Measurements from ENCODE around the gene RACK1. TPM values are rescaled to one million over a fixed set of nuclear protein-coding genes. Genes with fewer than 3 reads are reported as not detected.
A peak's percentile ranks its signal among the peaks of the same experiment; 100 is the strongest.

The RACK1 gene
- total RNA-seq, 4 donors from 2014 or later, result 2,254 to 3,332 (median 2,569) TPM

DNA sequence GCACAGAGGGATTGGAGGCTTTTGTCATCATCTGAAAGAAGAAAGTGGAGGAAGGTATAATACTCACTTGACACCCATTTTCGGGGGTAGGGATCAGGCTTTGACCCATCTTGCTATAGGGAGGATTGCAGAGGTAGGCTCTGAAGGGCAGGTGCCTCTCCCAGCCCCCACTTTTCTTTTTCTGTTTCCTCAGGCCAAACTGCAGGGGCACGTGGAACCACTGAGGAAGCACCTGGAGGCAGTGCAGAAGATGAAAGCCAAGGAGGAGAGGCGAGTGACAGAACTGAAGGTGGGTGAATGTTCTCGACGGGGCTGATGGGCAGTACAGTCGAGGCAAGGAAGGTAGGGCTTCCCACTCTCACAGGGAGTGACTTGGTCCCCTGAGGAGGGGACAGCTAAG is 13.2 kb downstream of the RACK1 start:
- intact Hi-C loops (cut with DNase I), result no loop called here
- peaks cover 22 to 39% of the 10 kb centered on the region in 2 donors for H3K36me3 ChIP-seq
- no peaks in the 10 kb centered on the region for H3K27me3 ChIP-seq
- H3K4me1 ChIP-seq, result peaks cover 7 to 10% of the 10 kb centered on the region in 2 donors
- no peaks in the 10 kb centered on the region for H3K9me3 ChIP-seq
- TF ChIP-seq, protein P1, sequence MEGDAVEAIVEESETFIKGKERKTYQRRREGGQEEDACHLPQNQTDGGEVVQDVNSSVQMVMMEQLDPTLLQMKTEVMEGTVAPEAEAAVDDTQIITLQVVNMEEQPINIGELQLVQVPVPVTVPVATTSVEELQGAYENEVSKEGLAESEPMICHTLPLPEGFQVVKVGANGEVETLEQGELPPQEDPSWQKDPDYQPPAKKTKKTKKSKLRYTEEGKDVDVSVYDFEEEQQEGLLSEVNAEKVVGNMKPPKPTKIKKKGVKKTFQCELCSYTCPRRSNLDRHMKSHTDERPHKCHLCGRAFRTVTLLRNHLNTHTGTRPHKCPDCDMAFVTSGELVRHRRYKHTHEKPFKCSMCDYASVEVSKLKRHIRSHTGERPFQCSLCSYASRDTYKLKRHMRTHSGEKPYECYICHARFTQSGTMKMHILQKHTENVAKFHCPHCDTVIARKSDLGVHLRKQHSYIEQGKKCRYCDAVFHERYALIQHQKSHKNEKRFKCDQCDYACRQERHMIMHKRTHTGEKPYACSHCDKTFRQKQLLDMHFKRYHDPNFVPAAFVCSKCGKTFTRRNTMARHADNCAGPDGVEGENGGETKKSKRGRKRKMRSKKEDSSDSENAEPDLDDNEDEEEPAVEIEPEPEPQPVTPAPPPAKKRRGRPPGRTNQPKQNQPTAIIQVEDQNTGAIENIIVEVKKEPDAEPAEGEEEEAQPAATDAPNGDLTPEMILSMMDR (IDR thresholded peaks at IDR 0.05), result no peak
- no peak for TF ChIP-seq POLR2A (IDR thresholded peaks at IDR 0.05)
- 89% methylated on average over 6 of the region's 6 CpGs for WGBS, 2 donors
- no peak for DNase-seq
- no peak overlapping the region for H3K27ac ChIP-seq
- no peak overlapping the region for H3K4me3 ChIP-seq (replicated peaks in 1 of 3)

DNA sequence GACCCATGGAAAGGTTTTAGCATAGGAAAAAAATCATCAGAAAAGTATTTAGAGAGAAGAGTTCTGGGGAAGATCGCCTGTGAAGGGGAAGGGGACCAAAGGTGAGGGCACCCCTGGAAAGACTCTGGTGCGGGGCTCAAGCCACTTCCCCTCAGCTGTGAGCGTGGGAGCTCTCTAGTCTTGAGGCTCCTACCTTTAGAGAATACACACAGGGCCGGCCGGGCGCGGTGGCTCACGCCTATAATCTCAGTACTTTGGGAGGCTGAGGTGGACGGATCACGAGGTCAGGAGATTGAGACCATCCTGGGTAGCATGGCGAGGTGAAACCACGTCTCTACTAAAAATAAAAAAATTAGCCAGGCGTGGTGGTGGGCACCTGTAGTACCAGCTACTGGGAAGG is 13.7 kb downstream of the RACK1 start:
- Histone ChIP-seq H3K27ac (no peak overlapping the region), H3K4me3 (replicated peaks in 1 of 3) (no peak overlapping the region), H3K4me1 (peaks cover 7 to 13% of the 10 kb centered on the region in 2 donors), H3K9me3 (no peaks in the 10 kb centered on the region), H3K27me3 (no peaks in the 10 kb centered on the region), H3K36me3 (peaks cover 16 to 34% of the 10 kb centered on the region in 2 donors)
- TF ChIP-seq POLR2A (IDR thresholded peaks at IDR 0.05), result no peak
- TF ChIP-seq, protein P1 (IDR thresholded peaks at IDR 0.05), result no peak
- intact Hi-C loops (cut with DNase I), result no loop called here
- 94 to 95% methylated on average over 13 of the region's 13 CpGs for WGBS, 2 donors
- DNase-seq, result no peak

DNA sequence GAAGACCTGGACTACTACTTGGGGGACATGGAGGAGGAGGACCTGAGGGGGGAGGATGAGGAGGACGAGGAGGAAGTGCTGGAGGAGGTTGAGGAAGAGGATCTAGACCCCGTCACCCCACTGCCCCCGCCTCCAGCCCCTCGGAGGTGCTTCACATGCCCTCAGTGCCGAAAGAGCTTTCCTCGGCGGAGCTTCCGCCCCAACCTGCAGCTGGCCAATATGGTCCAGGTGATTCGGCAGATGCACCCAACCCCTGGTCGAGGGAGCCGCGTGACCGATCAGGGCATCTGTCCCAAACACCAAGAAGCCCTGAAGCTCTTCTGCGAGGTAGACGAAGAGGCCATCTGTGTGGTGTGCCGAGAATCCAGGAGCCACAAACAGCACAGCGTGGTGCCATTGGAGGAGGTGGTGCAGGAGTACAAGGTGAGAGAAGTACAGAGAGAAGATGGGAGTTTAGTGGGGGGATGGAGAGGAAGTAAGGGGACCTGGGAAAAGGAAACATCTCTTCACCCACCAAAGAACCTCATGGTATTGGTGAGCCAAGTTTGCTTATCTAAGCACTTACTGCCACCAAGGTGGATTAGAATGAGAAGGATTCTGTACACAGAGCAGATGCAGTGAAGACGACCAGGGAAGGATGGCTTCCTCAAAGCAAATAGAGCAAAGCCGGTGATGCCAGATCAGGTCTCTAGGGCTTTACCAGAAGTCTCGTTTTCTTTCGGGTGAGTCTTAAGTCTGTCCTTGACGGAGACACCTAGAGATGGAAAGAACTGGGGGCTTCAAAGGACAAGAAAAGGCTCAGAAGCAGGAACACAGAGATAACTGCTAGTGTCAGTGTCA is 19.1 kb downstream of the RACK1 start:
- no peak for TF ChIP-seq POLR2A (IDR thresholded peaks at IDR 0.05)
- TF ChIP-seq, protein P1 (IDR thresholded peaks at IDR 0.05), result no peak
- H3K9me3 ChIP-seq, result no peaks in the 10 kb centered on the region
- peak overlapping the region in 2 of 3 donors; percentile 91 to 95 for H3K27ac ChIP-seq
- no peaks in the 10 kb centered on the region for H3K36me3 ChIP-seq
- no peak for DNase-seq
- peak overlapping the region in 2 of 3 donors; percentile 81 to 85 for H3K4me3 ChIP-seq (replicated peaks in 1 of 3)
- WGBS, 2 donors, result 68 to 73% methylated on average over 22 of the region's 22 CpGs
- intact Hi-C loops (cut with DNase I), result loop anchor here (5.0 kb wide), 1 partner anchor 37 kb away; no protein-coding TSS in a partner anchor
- peaks cover 19 to 28% of the 10 kb centered on the region in 2 donors for H3K4me1 ChIP-seq
- H3K27me3 ChIP-seq, result no peaks in the 10 kb centered on the region

DNA sequence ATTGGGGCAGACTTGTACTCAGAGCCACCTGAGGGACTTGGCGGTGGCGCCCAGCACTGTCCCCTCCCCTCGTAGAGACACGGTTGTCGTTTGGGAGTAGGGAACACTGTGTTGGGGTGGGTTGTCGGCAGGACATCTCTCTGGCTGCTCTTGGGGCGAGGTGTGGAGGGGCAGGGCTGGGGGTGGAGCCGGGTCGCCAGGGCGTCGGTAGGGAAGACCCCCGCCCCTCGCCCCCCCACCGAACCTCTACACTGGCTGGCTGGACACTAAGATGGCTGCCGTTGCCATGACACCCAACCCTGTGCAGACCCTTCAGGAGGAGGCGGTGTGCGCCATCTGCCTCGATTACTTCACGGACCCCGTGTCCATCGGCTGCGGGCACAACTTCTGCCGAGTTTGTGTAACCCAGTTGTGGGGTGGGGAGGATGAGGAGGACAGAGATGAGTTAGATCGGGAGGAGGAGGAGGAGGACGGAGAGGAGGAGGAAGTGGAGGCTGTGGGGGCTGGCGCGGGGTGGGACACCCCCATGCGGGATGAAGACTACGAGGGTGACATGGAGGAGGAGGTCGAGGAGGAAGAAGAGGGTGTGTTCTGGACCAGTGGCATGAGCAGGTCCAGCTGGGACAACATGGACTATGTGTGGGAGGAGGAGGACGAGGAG is 19.8 kb downstream of the RACK1 start:
- Histone ChIP-seq H3K4me3 (replicated peaks in 1 of 3) (peak overlapping the region; percentile 81 to 86 (median 85)), H3K4me1 (peaks cover 19 to 28% of the 10 kb centered on the region in 2 donors), H3K27me3 (no peaks in the 10 kb centered on the region), H3K27ac (peak overlapping the region; percentile 91 to 95 (median 95)), H3K36me3 (no peaks in the 10 kb centered on the region), H3K9me3 (no peaks in the 10 kb centered on the region)
- DNase-seq, result peak; percentile 43 to 53
- TF ChIP-seq, protein P1 (IDR thresholded peaks at IDR 0.05), result no peak
- no peak for TF ChIP-seq POLR2A (IDR thresholded peaks at IDR 0.05)
- intact Hi-C loops (cut with DNase I), result loop anchor here (2.0 to 5.0 kb wide), 2 partner anchors 37 kb away; partner anchors contain the start of gene TRIM52
- WGBS, 2 donors, result 1 to 3% methylated on average over 22 to 23 of the region's 31 CpGs

All from thyroid gland (tissue), 4 donors.